Measurements from ENCODE around the gene TAGLN3.

DNA sequence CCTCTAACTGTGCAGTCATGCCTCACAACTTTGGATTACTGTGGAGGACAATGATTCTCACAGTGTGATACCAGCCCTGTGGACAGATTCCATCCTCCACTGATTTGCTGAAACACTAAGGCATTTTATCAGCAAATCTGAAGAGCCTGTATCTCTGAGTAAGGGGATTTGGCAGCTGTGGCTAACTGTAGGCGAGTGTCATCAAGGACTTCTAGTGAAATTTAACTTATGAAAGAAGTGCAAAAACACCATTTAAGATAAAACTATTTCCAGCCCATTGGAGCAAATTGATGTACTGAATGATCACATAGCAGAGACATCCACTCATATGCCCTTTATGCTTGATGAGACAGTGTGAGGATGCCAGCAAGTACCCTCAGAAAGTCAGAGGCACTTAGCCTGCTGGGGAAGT, 22.0 kb downstream of the TAGLN3 start:
- TF ChIP-seq GATA3 (IDR thresholded peaks at IDR 0.05; ENCODE audit: low read depth, low read length) (no peak), GATA2 (IDR thresholded peaks at IDR 0.05; ENCODE audit: low read depth, low read length) (peak; percentile 7; the same call in 1 of the 2 replicates)

All from SH-SY5Y (cell line).